GM12872 (cell line): ENCODE results near the gene PLA2G10.

ENCODE experiments used
- TF ChIP-seq, protein P1 (sequence below): IDR thresholded peaks from 3 replicates; pipeline ENCODE4 v1.5.1; 2011; ENCODE audit warnings: low read depth, mild to moderate bottlenecking, low read length, moderate library complexity; ENCODE audit not compliant: insufficient read depth

PLA2G10 gene

DNA sequence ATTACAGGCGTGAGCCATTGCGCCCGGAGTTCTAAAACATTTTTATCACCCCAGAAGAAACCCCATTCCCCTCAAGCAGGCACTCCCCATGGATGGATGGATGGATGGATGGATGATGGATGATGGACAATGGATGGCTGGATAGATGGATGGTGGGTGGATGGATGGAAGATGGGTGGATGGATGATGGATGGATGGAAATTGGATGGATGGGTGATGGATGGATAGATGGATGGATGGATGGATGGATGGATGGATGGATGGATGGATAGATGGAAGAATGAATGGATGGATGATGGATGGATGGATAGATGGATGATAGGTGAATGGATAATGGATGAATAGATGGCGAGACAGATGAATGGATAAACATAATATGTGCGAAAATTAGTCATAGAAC lies 16.5 kb downstream of the PLA2G10 start:
- TF ChIP-seq, protein P1, sequence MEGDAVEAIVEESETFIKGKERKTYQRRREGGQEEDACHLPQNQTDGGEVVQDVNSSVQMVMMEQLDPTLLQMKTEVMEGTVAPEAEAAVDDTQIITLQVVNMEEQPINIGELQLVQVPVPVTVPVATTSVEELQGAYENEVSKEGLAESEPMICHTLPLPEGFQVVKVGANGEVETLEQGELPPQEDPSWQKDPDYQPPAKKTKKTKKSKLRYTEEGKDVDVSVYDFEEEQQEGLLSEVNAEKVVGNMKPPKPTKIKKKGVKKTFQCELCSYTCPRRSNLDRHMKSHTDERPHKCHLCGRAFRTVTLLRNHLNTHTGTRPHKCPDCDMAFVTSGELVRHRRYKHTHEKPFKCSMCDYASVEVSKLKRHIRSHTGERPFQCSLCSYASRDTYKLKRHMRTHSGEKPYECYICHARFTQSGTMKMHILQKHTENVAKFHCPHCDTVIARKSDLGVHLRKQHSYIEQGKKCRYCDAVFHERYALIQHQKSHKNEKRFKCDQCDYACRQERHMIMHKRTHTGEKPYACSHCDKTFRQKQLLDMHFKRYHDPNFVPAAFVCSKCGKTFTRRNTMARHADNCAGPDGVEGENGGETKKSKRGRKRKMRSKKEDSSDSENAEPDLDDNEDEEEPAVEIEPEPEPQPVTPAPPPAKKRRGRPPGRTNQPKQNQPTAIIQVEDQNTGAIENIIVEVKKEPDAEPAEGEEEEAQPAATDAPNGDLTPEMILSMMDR = no peak

DNA sequence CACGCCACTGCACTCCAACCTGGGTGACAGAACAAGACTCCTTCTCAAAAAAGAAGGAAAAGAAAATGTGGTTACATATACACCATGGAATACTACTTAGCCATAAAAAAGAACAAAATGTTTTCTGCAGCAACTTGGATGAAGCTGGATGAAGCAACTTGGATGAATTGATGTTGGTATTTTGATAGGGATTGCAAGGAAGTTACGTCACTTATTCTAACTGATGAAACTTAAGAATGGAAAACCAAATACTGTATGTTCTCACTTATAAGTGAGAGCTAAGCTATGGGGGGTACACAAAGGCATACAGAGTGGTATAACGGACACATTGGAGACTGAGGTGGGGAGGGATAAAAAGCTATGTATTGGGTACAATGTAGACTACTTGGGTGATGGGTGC lies 17.5 kb downstream of the PLA2G10 start:
- TF ChIP-seq, protein P1 = no peak

DNA sequence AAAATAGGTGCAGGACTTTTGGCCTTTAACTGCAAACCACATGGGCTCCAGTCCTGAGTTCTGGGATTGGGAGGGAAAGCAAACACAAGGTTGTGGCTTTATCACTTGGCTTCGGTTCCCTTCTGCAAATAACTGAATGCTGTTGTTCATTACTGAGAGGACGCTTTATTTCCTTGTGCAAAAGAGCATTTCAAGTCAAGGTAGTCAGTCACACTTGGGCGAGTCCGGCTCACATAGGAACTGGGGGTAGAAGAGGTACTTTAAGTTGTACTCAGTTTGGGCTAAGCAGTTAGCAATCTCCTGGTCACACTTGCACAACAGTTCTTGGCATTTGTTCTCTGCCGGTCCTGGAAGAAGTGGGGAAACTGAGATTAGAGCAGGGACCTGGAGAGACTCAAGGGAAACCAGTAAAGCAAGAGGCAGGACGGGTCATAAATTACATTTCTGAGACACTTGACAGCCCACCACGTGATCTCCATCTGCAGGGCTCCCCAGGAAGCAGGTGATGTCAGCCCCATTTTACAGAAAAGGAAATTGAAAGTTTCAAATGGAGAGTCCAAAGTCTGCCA lies 21.6 kb downstream of the PLA2G10 start:
- TF ChIP-seq, protein P1 = no peak

DNA sequence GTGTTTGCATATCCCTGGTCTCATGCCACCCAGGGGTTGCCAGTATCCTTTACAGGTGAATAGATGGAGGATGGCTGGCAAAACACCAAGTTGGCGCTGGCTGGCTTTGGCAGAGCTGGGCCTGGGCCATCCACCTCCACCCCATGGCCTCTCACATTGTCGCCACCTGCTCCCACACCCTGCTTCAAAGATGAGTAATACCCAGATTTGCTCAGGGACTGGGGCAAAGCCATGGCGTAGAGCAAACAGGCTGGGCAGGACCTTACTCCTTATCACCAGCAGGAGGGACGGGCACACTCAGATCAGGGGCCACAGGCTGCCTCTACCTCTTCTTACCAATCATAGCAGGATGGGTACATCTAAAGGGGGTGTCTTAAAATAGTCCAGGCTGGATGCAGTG lies 24.3 kb downstream of the PLA2G10 start:
- TF ChIP-seq, protein P1 = no peak

DNA sequence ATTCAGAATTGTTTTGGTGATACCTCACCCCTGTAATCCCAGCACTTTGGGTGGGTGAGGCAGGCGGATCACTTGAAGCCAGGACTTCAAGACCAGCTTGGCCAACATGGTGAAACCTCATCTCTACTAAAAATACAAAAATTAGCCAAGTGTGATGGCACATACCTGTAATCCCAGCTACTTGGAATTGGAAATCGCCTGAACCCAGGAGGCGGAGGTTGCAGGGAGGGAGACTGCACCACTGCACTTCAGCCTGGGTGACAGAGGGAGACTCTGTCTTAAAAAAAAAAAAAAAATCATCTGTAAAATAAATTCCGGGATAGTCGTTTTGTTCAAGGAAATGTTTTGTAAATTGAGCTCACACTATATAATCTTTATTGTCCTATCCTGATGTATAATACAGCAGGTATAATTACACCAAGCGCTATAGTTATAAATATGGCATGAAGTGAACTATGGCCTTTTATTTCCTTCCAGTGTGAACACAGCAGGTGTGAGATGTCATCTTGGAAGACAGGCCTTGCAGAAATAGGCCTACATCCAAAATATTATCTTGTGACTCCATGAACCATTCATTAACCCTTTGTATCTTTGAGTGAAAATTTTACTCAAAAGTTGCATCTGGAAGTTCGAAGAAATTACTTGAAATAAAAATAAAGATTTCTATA lies 25.4 kb downstream of the PLA2G10 start:
- TF ChIP-seq, protein P1 = no peak

DNA sequence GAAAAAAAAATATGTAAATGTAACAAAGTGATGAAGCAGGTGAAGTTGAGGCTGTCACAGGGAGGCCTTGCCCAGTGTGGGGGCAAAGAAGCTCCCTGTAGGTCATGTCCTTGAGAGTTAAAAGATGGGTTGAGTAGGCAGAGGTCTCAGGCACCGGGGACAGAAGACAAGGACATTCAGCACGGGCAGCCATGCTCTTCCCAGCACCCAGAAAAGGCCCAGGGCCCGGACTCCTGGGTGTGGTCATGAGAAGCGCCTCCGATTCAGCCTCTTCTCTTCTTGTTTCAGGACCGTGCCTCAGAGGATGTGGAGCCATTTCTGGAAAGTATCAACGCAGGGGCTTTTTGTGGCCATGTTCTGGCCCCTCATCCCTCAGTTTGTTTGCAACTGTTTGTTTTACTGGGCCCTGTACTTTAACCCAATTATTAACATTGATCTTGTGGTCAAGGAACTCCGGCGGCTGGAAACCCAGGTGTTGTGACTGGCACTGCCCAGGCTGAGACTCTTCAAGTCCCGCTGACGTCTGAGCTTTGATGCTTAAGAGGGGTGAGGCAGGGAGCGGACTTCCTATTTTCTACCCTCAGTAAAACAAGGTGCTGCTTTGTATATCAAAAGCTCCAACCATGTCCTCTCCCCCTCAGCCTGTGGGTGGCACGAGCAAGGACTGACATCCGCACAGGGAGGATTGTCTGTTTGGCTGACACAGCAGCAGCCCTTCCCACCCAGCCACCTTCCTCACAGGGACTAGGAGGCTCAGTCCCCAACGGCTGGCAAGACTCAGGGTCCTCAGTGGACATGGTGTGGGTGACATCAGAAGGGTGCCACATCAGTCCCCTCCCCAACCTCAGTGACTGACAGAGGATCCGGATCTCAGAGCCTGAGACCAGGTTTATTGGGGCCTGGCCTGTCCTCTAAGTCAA lies 26.5 kb downstream of the PLA2G10 start:
- TF ChIP-seq, protein P1 = no peak

DNA sequence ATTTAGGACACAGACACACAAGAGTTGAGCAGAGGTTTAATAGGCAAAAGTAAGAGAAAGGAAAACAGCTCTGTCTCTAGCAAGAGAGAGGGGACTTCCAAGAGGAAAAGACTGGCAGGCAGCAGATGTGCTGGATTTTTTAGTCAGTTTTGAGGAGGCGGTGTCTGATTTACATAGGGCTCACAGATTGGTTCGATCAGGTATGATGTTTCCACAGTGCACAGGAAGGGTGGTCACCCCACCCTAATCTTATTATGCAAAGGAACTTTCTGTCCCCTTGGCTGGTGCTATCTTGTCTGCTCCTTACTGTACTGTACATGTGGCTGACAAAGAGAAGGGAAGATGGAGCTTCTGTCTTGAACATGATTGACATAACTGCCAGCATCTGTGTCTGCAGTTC lies 36.0 kb downstream of the PLA2G10 start:
- TF ChIP-seq, protein P1 = no peak
